GM21619 (cell line): ENCODE results near the gene TMEM209.
"Not testable (repeated sequence)": the region's sequence is repeated elsewhere in the genome, so short reads cannot be mapped to it uniquely, and the experiment has no call there.

Source experiments
- ATAC-seq: cut with Tn5 transposase; IDR thresholded peaks from one replicate; pipeline ENCODE4 v1.9.1; 2021; ENCODE audit not compliant: unreplicated experiment

Gene TMEM209

DNA sequence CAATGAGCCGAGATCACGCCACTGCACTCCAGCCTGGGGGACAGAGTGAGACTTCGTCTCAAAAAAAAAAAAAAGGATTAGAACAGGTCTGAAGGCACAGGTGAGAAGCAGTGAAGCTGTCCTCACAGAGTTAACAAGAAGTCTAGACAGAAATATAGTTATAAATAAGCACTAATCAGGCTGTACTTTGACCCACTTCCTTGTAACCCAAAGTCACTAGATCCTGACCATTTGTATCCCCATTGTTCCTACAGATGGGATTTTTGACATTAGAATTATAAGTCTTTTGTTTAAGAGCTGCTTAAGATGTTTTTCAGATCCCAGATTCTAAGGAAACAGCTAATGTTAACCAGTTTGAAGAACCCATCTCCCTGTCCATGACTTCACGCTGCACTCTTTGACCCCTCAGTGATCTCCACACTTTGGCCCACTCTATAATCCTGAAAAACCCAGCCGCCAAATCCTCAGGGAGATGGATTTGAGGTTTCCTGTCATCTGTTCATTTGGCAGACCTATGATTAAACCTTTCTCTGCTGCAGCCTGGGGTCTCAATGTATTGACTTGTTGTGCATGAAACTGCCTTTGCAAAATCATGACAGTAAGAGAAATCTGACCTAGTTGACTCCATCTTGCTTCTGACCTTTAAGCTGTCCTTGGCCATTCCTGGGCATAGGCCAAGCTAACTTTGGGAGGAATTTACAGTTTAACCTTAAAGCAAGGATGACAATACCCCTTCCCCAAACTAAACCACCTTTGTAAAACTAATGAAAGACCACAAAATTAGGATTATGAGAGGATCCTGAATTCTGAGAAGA is 13.8 kb upstream of the TMEM209 start:
- no peak for ATAC-seq

DNA sequence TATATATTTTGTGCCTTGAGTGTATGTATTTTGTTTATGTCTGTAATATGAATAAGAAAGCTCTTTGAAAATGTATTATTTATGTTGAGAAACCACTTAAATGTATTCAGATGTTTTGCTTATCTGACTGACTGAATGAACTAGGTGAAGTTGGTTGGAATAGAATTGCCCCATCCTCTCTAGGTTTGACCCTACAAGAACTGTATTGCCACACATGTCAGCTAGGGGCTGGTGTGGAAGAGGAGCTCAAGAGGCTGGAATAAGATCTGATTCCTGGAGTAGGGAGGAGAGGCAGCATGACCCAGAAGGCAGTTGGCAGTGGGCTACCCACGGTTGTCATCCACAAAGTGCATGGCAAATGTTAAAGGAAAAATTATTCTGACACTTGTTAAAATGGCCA is 11.5 kb upstream of the TMEM209 start:
- ATAC-seq: no peak

DNA sequence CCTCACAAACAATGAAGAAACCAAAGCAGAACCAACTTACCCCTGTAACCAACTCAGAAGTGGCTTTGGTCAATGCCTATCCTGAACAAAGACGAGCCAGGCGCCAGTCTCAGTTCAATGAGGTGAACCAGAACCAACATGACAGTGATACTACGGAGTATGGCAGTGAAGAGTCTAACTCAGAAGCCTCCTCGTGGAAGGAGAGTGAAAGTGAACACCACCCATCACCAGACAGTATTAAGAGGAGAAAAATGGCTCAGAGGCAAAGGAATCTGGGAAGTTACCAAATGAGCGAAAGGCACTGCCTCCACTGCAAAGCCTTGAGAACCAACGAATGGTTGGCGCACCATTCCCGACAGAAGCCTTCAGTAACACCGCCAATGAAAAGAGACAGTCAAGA is 10.8 kb upstream of the TMEM209 start:
- ATAC-seq: no peak

DNA sequence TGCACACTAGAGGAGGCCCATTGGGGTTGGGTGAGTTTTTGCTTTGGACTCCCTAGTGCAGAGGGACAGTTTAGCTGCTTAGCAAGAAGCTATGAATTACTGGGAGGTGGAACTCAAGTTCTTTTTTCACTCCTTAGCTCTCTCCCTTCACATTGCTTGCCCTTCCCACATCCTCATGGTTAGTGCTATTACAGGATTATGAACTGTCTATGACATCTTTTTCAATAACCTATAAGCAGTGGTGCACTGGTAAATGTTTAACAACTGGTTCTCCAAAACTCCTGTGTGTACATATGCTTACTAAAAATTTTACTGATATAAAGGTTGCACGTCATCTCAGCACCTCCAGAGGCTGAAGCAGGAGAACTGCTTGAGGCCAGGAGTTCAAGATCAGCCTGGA is 8.6 kb upstream of the TMEM209 start:
- ATAC-seq: no peak

DNA sequence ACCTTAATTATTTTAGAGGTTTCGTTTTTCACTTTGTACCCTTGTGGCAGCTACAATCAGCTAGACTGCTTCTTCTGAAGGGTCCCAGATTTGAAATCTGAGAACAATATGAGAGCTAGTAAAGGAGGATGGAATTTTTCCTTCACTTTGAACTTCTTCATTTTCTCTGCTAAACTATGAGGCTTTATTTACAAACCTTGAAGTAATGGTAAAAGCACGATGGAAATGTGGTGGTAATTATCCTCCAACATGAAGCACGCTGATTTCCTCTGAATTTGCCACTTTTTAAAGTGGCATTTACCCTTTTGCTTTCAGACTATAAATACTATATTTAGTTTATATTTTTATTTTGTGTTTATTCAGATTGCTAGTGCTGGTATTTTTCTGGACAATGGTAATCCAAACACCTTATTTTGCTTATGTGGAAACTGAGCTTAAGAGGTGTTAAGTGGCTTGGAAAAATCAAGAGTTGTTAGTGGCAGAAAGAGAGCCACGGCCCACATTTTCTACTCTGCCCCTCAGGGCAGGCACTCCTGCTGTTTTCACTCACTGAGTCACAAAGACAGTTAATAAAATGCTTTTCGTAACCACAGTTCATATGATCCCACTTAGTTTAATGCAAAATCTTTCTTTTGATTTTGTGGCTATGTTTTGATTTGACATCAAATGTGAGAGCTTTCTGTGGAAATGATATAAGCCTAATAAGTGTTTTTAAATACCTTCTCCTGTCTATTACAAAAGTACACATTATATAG is 5.2 kb upstream of the TMEM209 start:
- ATAC-seq: no peak

DNA sequence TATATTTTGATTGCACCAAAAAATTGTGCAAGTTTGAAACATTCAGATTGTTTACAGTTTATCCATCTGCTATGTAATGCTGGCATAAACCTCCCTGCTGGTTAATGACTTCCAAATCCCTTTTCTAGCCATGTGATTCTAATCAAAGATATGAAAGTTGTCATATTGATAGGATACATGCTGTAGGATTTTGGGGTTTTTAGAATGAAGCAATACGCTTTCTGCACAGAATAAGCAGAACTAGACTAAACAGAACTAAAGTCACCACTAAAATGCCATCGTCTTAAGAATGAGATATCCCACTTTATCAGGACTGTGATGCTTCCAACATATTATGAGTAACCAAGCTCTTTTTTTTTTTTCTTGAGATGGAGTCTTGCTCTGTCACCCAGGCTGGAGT is 3.3 kb upstream of the TMEM209 start:
- no peak for ATAC-seq

DNA sequence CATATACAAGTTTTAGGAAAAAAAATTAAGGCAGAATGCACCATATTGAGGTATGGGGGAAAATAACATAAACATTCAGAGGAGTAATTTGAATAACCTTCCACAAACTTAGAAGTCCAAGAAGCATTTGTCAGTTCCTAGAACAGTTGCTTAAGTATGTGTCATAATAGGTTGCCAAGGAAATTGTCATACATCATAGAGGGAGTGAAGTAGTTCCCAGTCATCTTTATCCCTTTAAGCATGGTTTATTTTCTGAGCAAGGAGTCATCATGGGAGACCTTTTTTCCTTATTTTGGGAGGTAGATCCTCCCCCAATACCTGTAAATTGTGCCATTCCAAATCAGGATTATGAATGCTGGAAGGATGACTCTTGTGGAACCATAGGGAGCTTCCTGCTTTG is 2.4 kb upstream of the TMEM209 start, which contains the start of gene SSMEM1:
TSS of gene SSMEM1 (plus strand) at position 219 of the 400 bp plus-strand sequence. CDS start at position 270, 51 bp downstream.
- ATAC-seq: no peak

DNA sequence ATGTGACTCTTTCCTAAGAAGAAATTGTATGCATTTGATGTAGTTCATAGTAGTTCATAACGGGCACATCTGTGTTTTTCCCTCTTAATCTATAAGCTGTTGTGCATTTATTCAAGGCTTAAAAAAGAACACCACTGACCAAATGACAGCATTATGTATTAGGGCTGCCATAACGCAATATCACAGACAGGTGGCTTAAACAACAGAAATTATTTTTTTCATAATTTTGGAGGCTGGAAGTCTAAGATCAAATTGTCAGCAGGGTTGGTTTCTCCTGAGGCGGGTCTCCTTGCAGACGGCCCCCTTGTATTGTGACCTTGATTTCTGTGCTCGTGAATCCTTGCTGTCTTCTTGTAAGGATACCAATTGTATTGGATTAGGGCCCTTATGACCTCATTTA is 1.8 kb upstream of the TMEM209 start:
- no peak for ATAC-seq

DNA sequence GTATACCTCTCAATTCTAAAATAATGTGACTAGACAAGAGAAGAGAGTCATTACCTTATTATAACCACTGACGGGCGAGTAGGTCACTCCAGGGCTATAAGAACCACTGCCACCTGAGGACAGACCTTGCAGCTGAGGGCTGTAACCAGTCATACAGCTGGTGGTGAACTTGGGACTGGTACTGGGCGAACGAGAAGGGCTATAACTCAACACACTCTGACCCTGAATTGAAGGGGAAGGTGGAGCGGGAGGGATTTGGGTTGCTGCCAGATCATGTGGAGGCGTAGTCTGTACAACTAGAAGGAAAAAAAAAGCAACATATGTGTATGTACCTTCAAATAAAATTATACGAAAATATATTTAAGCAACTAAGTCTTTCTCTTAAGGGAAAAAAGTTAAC is 3.4 kb downstream of the TMEM209 start:
- no peak for ATAC-seq

DNA sequence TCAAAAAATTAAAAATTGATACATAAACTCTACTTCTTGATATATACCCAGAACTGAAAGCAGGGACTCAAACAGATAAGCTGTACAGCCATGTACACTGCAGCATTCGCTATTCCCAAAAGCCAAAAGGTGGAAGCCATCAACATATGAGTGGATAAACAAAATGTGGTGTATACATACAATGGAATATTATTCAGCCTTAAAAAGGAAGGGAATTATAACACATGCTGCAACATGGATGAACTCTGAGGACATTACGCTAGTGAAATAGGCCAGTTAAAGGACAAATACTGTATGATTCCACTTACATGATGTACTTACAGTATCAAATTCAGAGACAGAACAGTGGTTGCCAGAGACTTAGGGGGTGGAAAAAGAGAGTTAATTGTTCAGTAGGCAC is 8.1 kb downstream of the TMEM209 start:
- no peak for ATAC-seq

DNA sequence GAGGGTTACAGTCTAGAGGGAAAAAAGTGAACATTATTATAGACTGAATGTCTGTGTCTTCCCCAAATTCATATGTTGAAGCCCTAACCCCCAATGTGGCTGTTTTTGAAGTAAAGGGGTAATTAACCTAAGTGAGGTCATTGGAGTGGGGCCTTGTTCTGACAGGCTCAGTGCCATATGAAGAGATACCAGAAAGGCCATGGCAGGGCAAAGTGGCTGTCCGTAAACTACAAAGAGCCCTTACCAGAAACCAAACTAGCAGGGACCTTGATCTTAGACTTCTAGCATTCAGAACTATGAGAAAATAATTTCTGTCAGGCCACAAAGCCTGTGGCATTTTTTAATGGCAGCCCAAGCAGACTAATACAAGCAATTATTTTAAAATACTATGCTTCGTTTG is 8.7 kb downstream of the TMEM209 start:
- no peak for ATAC-seq

DNA sequence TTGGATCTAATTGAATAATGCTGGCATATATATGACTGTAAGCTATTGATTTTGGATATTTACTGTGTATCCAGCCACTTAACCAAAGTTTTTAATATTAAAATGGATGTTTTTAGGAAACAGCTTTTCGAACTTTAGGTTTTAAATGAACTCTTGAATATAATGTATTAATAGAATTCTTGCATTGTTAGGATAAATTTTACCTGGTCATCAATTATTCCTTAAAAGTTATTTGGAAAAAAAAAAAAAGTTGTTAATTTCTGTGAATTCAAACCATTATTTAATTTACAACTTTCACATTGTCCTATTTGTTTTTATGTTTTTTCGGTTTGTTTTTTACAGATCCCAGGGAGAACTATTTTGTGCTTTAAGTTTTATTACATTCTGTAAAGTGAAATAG is 9.8 kb downstream of the TMEM209 start:
- no peak for ATAC-seq

DNA sequence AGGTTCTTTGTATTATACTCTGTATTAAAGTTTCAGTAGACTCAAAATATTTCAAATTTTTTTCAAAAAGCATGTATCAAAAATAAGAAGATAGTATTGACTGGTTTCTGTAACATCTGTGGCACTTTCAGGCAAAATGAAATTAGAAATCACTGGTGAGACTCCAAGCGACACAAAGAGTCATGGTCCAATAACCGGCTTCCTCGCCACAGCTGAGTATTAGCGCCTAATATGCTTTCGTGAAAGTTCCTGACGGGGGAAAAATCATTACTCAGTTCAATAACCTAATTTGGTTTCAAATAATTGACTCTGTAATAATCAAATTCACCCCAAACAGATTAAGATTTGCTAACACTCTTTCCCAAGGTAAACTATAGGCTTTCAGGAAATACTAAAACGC is 13.4 kb downstream of the TMEM209 start:
- no peak for ATAC-seq

DNA sequence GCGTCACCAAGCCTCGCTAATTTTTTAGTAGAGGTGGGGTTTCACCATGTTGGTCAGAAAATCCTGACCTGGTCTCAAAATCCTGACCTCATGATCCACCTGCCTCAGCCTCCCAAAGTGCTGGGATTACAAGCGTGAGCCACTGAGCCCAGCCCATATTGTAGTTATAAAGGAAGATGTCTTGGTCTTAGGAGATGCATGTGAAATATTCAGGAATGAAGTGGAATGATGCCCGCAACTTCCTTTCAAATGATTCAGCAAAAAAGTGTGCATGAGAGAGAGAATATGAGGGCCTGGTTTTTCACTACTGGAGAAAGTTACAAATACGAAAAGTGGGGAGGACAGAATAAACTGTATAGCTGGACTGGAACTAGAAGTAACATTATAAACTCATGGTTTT is 15.9 kb downstream of the TMEM209 start:
- ATAC-seq: no peak

DNA sequence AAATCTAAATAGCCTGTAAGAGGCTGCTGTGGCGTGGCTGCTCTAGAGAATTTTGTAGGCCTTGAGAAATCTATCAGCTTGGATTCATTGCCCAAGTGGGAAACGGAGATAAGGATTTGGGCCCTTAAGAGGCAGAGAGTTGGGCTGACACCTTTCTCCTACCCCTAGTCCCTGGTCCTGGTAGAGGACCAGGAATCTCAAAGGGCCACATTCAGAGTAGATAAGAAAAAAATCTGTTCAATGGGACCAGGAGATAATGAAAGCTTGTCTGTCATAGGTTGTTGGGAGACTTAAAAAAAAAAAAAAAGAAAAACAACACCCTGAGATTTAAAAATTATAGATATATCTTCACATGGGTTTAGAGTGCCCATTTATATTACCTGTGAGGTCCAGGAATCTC is 17.8 kb downstream of the TMEM209 start:
- no peak for ATAC-seq

DNA sequence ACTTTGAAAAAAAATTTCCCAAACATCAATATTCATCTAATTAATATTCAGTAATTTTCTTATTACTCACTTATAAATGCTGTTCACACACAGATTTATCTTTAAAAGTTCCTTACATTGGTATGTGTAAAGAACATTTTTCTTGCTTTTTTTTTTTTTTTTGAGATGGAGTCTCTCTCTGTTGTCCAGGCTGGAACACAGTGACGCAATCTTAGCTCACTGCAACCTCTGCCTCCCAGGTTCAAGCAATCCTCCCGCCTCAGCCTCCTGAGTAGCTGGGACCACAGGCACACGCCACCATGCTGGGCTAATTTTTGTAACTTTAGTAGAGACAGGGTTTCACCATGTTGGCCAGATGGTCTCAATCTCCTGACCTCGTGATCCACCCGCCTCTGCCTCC is 20.9 kb downstream of the TMEM209 start:
- not testable (repeated sequence) for ATAC-seq

DNA sequence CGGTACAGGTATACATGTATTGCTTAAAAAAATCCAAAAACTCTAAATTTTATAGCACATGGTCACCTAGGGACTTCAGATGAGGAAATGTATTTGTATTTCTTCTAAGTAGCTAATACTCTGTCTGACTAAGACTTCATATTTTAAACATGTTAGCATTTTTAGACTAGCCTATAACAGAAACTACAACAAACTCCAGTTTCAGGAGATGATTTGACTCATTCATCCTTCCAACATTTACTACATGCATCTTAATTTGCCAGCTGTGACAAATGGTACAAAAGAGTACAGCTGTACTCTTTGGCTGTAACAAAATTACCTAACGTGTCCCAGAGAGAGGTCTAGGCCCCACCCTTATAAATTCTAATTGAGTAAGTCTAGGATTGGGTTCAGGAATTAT is 22.2 kb downstream of the TMEM209 start:
- peak; percentile 86 for ATAC-seq

DNA sequence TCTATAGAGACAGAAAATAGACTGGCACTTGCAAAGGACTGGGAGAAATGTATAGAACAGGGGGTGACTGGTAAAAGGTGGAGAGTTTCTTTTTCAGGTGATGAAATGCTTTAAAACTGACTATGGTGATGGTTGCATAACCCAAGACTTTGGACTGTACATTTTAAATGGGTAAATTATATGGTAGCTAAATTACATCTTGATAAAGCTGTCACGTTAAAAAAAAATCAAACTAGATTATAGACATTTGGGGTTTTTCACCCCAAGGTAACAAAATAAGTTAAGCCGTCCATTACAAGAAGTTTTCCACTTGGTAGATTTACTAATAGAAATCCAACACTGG is 24.0 kb downstream of the TMEM209 start:
- ATAC-seq: no peak

DNA sequence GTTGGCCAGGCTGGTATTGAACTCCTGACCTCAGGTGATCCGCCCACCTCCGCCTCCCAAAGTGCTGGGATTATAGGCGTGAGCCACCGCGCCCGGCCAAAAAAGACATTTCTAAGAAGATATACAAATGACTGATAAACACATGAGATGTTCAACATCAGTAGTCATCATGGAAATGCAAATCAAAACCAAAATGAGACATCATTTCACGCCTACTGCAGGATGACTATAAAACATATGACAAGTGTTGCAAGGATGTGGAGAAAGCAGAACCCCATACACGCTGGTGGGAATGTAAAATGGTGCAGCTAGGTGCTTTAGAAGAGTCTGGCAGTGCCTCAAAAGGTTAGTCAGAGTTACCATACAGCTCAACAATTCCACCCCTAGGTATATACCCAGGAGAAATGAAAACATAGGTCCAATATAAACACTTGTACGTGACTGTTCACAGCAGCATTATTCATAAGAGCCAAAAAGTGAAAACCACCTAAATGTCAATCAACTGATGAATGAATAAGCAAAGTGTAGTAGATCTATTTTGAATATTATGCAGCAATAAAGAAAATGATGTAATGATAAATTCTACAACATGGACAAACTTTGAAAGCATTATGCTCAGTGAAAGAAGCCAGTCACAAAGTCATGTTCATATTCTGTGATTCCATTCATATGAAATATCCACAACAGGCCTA is 24.5 kb downstream of the TMEM209 start:
- ATAC-seq: no peak

DNA sequence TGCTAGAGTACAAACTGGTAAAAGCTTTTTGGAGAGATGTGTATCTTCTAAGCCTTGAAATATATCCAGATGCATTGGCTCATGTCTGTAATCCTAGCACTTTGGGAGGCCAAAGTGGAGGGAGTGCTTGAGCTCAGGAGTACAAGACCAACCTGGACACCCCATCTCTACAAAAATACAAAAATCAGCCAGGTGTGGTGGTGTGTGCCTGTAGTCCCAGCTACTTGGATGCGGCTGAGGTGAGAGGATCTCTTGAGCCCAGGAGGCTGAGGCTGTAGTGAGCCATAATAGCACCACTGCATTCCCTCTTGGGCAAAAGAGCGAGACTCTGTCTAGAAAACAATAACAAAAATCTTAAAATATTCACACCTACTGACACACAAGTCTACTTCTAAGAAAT is 25.6 kb downstream of the TMEM209 start:
- no peak for ATAC-seq

DNA sequence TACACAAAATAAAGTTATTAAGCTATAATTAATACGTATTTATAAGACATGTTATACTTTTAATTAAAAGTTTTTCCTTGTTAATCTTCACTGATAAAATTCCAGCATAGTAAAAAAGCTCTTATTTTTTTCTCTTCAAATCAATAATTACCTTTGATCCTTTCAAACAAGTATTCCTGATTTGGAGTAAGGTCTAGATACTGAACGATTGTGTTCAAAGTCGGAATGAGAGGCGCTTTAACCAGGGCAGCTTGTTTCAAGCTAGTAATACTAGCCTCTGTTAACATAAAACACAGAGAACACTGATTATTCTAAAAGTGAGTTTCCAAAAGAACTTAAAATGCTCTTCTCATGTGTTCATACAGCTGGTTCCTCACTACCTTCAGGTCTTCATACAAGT is 27.0 kb downstream of the TMEM209 start:
- no peak for ATAC-seq
